HG03432 (cell line): Measurements from ENCODE around the gene NPIPB2.

ENCODE experiments used
- ATAC-seq: cut with Tn5 transposase; IDR thresholded peaks from one replicate; pipeline ENCODE4 v1.9.1; 2021; ENCODE audit warnings: mild to moderate bottlenecking, moderate library complexity; ENCODE audit not compliant: unreplicated experiment

Gene NPIPB2

GRCh38 chr16:11907160-11907970 is 34.5 kb downstream of the NPIPB2 start:
- ATAC-seq: no peak

- no peak for ATAC-seq
Measured at GRCh38 chr16:11903906-11904305, 37.9 kb downstream of the NPIPB2 start.

- no peak for ATAC-seq
Measured at GRCh38 chr16:11901091-11901490, 40.8 kb downstream of the NPIPB2 start.

- no peak for ATAC-seq
Measured at GRCh38 chr16:11896486-11897176, 45.2 kb downstream of the NPIPB2 start.

GRCh38 chr16:11893571-11893970 is 48.3 kb downstream of the NPIPB2 start:
- no peak for ATAC-seq

GRCh38 chr16:11892761-11893160 is 49.1 kb downstream of the NPIPB2 start:
- no peak for ATAC-seq

GRCh38 chr16:11890231-11890965 is 51.4 kb downstream of the NPIPB2 start:
- ATAC-seq: no peak

GRCh38 chr16:11886881-11887280 is 55.0 kb downstream of the NPIPB2 start:
- no peak for ATAC-seq

GRCh38 chr16:11884035-11884434 is 57.8 kb downstream of the NPIPB2 start:
- ATAC-seq: no peak

GRCh38 chr16:11880007-11880406 is 61.8 kb downstream of the NPIPB2 start:
- no peak for ATAC-seq

GRCh38 chr16:11877374-11877773 is 64.5 kb downstream of the NPIPB2 start:
- no peak for ATAC-seq
